SK-N-SH treated with all-trans-retinoic acid at 6 μM for 48 hours (cell line): ENCODE results near the gene DPRX.

Experiments used
- ATAC-seq: fragments of 200-7000 bp; cut with Tn5 transposase; 3 replicates; pipeline ENCODE4 v1.9.1; 2020; ENCODE audit warnings: mild to moderate bottlenecking, moderate library complexity
- ARNTL ChIP-seq: fragments of 450-650 bp; formaldehyde crosslinking; IDR thresholded peaks from 2 replicates; pipeline ENCODE4 v1.5.0; 2020; ENCODE audit warnings: low read depth, mild to moderate bottlenecking, moderate library complexity, borderline replicate concordance
- CSDC2 ChIP-seq: fragments of 250-450 bp; sonication (Bioruptor Pico); IDR thresholded peaks from 2 replicates; pipeline ENCODE4 v1.5.0; 2020; ENCODE audit warnings: mild to moderate bottlenecking, moderate library complexity
- ESRRG ChIP-seq: fragments of 250-450 bp; sonication (Bioruptor Pico); IDR thresholded peaks from 2 replicates; pipeline ENCODE4 v1.6.1; 2021; ENCODE audit warnings: mild to moderate bottlenecking
- GLIS3 ChIP-seq: fragments of 250-450 bp; sonication (Bioruptor Pico); IDR thresholded peaks from 2 replicates; pipeline ENCODE4 v1.5.0; 2020; ENCODE audit warnings: mild to moderate bottlenecking, moderate library complexity
- ISL1 ChIP-seq: fragments of 250-450 bp; sonication (Bioruptor Pico); IDR thresholded peaks from 2 replicates; pipeline ENCODE4 v2.1.2; 2022; ENCODE audit warnings: mild to moderate bottlenecking, moderate library complexity
- OSR1 ChIP-seq: fragments of 250-450 bp; sonication (Bioruptor Pico); IDR thresholded peaks from 2 replicates; pipeline ENCODE4 v1.8.0; 2022; ENCODE audit warnings: moderate library complexity, mild to moderate bottlenecking, inconsistent platforms
- PPARA ChIP-seq: fragments of 250-450 bp; sonication (Bioruptor Pico); IDR thresholded peaks from 2 replicates; pipeline ENCODE4 v1.5.0; 2020; ENCODE audit warnings: mild to moderate bottlenecking, borderline replicate concordance
- RARB ChIP-seq: fragments of 250-450 bp; sonication (Bioruptor Pico); IDR thresholded peaks from 2 replicates; pipeline ENCODE4 v1.8.0; 2021; ENCODE audit warnings: mild to moderate bottlenecking, moderate library complexity
- SNAI2 ChIP-seq: fragments of 250-450 bp; sonication (Bioruptor Pico); IDR thresholded peaks from 2 replicates; pipeline ENCODE4 v1.5.0; 2020; ENCODE audit warnings: mild to moderate bottlenecking, moderate library complexity
- TCF4 ChIP-seq: fragments of 250-450 bp; sonication (Bioruptor Pico); IDR thresholded peaks from 2 replicates; pipeline ENCODE4 v1.8.0; 2021; ENCODE audit warnings: mild to moderate bottlenecking, moderate library complexity, borderline replicate concordance
- TOX ChIP-seq: fragments of 250-450 bp; sonication (Bioruptor Pico); IDR thresholded peaks from 2 replicates; pipeline ENCODE4 v1.8.0; 2021; ENCODE audit warnings: mild to moderate bottlenecking, moderate library complexity, borderline replicate concordance
- ZFP3 ChIP-seq: fragments of 250-450 bp; sonication (Bioruptor Pico); IDR thresholded peaks from 2 replicates; pipeline ENCODE4 v1.5.0; 2020; ENCODE audit warnings: mild to moderate bottlenecking, moderate library complexity
- ZFP30 ChIP-seq: fragments of 450-650 bp; formaldehyde crosslinking; IDR thresholded peaks from 2 replicates; pipeline ENCODE4 v1.5.0; 2022; ENCODE audit warnings: mild to moderate bottlenecking, moderate library complexity
- ZNF565 ChIP-seq: fragments of 450-650 bp; formaldehyde crosslinking; conservative IDR thresholded peaks from 2 replicates; pipeline ENCODE4 v1.5.0; 2020; ENCODE audit warnings: low read depth, mild to moderate bottlenecking, moderate library complexity
- ZNF70 ChIP-seq: fragments of 450-650 bp; formaldehyde crosslinking; IDR thresholded peaks from 2 replicates; pipeline ENCODE4 v1.5.0; 2020; ENCODE audit warnings: mild to moderate bottlenecking, moderate library complexity
- ZNF8 ChIP-seq: fragments of 450-650 bp; formaldehyde crosslinking; IDR thresholded peaks from 2 replicates; pipeline ENCODE4 v1.5.0; 2020; ENCODE audit warnings: mild to moderate bottlenecking, moderate library complexity
- TF ChIP-seq, protein P1 (sequence below): fragments of 250-450 bp; sonication (Bioruptor Pico); IDR thresholded peaks from 2 replicates; pipeline ENCODE4 v1.5.1; 2021; ENCODE audit warnings: mild to moderate bottlenecking, moderate library complexity
- TF ChIP-seq, protein P2 (sequence below): fragments of 250-450 bp; sonication (Bioruptor Pico); IDR thresholded peaks from 2 replicates; pipeline ENCODE4 v1.5.0; 2020; ENCODE audit warnings: mild to moderate bottlenecking, moderate library complexity
- TF ChIP-seq, protein P3 (sequence below): fragments of 250-450 bp; sonication (Bioruptor Pico); IDR thresholded peaks from 2 replicates; pipeline ENCODE4 v1.5.1; 2020; ENCODE audit warnings: low read depth, mild to moderate bottlenecking, moderate library complexity
- TF ChIP-seq, protein P4 (sequence below): fragments of 250-450 bp; sonication (Bioruptor Pico); IDR thresholded peaks from 2 replicates; pipeline ENCODE4 v1.8.0; 2020; ENCODE audit warnings: mild to moderate bottlenecking, moderate library complexity, borderline replicate concordance

Gene DPRX

DNA sequence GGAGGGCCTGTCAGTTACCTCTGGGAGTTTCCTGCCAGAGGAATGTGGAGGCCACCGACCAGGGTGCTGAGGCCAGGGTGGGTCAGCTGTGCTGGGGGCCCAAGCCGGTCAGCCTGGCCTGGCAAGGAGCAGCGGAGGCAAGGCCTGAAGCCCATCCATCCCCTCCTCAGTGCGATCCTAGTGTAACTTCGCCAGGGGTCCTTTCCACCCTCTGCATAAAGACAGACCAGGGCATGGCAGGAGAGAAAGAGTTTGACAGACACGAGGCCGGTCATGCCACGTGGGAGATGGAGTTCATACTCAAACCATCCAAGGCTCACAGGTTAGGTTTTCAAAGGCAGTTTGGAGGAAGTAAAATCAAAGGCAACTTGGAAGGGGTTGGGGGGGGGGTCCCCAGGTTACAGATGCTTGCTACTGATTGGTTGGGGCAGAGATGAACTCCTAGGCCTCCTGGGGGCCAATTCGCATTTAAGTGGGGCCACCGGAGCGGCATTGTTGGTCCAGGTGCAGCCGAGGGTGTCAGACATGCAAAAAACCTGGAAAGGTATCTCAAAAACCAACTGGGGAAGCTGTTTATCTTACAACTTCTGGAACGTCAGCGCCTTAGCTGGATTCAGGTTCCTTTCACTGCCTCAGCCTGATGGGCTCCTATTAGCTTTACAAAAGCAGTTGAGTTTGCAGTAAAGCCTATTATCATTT, 36.8 kb upstream of the DPRX start:
- TF ChIP-seq OSR1 (CRISPR knock-in tag) (no peak), ZFP30 (CRISPR knock-in tag) (no peak), ESRRG (CRISPR knock-in tag) (no peak), TOX (CRISPR knock-in tag) (no peak), RARB (no peak), PPARA (CRISPR knock-in tag) (no peak), ARNTL (no peak), SNAI2 (CRISPR knock-in tag) (no peak)
- TF ChIP-seq, protein P1, sequence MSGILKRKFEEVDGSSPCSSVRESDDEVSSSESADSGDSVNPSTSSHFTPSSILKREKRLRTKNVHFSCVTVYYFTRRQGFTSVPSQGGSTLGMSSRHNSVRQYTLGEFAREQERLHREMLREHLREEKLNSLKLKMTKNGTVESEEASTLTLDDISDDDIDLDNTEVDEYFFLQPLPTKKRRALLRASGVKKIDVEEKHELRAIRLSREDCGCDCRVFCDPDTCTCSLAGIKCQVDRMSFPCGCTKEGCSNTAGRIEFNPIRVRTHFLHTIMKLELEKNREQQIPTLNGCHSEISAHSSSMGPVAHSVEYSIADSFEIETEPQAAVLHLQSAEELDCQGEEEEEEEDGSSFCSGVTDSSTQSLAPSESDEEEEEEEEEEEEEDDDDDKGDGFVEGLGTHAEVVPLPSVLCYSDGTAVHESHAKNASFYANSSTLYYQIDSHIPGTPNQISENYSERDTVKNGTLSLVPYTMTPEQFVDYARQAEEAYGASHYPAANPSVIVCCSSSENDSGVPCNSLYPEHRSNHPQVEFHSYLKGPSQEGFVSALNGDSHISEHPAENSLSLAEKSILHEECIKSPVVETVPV (CRISPR knock-in tag), result no peak
- TF ChIP-seq, protein P2, sequence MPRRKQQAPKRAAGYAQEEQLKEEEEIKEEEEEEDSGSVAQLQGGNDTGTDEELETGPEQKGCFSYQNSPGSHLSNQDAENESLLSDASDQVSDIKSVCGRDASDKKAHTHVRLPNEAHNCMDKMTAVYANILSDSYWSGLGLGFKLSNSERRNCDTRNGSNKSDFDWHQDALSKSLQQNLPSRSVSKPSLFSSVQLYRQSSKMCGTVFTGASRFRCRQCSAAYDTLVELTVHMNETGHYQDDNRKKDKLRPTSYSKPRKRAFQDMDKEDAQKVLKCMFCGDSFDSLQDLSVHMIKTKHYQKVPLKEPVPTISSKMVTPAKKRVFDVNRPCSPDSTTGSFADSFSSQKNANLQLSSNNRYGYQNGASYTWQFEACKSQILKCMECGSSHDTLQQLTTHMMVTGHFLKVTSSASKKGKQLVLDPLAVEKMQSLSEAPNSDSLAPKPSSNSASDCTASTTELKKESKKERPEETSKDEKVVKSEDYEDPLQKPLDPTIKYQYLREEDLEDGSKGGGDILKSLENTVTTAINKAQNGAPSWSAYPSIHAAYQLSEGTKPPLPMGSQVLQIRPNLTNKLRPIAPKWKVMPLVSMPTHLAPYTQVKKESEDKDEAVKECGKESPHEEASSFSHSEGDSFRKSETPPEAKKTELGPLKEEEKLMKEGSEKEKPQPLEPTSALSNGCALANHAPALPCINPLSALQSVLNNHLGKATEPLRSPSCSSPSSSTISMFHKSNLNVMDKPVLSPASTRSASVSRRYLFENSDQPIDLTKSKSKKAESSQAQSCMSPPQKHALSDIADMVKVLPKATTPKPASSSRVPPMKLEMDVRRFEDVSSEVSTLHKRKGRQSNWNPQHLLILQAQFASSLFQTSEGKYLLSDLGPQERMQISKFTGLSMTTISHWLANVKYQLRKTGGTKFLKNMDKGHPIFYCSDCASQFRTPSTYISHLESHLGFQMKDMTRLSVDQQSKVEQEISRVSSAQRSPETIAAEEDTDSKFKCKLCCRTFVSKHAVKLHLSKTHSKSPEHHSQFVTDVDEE, result no peak
- TF ChIP-seq, protein P3, sequence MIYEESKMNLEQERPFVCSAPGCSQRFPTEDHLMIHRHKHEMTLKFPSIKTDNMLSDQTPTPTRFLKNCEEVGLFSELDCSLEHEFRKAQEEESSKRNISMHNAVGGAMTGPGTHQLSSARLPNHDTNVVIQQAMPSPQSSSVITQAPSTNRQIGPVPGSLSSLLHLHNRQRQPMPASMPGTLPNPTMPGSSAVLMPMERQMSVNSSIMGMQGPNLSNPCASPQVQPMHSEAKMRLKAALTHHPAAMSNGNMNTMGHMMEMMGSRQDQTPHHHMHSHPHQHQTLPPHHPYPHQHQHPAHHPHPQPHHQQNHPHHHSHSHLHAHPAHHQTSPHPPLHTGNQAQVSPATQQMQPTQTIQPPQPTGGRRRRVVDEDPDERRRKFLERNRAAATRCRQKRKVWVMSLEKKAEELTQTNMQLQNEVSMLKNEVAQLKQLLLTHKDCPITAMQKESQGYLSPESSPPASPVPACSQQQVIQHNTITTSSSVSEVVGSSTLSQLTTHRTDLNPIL, result no peak
- no peak for ATAC-seq

DNA sequence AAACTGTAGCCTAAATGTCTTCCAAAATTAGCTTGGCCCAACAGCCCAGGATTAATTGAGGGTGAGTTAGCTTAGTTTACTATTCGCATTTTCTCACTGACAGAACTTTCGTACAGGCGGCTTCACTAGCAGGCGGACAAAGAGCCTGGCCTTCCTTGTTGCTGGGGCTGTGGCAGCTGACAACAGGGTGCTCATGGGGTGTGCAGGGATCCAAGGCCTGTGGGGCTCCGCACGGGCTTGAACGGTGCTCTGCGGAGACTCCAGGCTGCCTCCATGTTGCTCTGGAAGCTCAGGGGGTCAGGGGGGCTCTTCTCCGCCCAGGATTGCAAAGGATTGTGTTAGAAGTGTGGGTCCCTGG, 36.3 kb upstream of the DPRX start:
- TF ChIP-seq, protein P4, sequence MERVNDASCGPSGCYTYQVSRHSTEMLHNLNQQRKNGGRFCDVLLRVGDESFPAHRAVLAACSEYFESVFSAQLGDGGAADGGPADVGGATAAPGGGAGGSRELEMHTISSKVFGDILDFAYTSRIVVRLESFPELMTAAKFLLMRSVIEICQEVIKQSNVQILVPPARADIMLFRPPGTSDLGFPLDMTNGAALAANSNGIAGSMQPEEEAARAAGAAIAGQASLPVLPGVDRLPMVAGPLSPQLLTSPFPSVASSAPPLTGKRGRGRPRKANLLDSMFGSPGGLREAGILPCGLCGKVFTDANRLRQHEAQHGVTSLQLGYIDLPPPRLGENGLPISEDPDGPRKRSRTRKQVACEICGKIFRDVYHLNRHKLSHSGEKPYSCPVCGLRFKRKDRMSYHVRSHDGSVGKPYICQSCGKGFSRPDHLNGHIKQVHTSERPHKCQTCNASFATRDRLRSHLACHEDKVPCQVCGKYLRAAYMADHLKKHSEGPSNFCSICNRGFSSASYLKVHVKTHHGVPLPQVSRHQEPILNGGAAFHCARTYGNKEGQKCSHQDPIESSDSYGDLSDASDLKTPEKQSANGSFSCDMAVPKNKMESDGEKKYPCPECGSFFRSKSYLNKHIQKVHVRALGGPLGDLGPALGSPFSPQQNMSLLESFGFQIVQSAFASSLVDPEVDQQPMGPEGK (CRISPR knock-in tag), result no peak
- no peak for TF ChIP-seq ZFP3
- TF ChIP-seq, protein P1 (CRISPR knock-in tag), result no peak
- TF ChIP-seq CSDC2 (CRISPR knock-in tag), result no peak
- TF ChIP-seq ZFP30 (CRISPR knock-in tag), result no peak
- ATAC-seq, result no peak

DNA sequence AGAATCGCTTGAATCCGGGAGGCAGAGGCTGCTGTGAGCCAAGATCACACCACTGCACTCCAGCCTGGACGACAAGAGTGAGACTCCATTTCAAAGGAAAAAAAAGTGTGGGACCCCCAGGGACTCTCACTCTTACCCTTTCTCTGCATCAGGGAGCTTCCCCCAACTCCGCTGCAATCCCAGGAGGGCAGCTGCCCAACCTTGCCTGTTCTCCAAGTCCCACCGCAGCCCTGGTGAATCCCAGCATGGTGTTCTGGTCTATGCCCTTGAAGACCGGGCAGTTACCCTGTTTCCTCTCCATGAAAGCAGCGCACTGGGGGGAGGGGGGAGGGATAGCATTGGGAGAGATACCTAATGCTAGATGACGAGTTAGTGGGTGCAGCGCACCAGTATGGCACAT, 35.7 kb upstream of the DPRX start:
- ATAC-seq, result no peak
- TF ChIP-seq ISL1 (no peak), TOX (CRISPR knock-in tag) (no peak), PPARA (CRISPR knock-in tag) (no peak), ARNTL (no peak), OSR1 (CRISPR knock-in tag) (no peak), ZNF565 (CRISPR knock-in tag) (no peak), ZNF8 (CRISPR knock-in tag) (no peak), RARB (no peak), TCF4 (CRISPR knock-in tag) (no peak), ESRRG (CRISPR knock-in tag) (no peak), ZNF70 (CRISPR knock-in tag) (no peak), GLIS3 (CRISPR knock-in tag) (no peak)
- TF ChIP-seq, protein P4 (CRISPR knock-in tag), result no peak
- TF ChIP-seq, protein P2, result no peak
